Measurements from ENCODE around the gene CD48.

CD48 gene

GRCh38 chr1:160679893-160680292 is 31.7 kb downstream of the CD48 start:
- H3K9me2 ChIP-seq (replicated peaks; ENCODE audit: low read depth, low read length), result no peaks in the 10 kb centered on the region
- TF ChIP-seq EZH2phosphoT487 (IDR thresholded peaks at IDR 0.05; ENCODE audit: borderline replicate concordance), result no peak
- TF ChIP-seq CTCF (conservative IDR thresholded peaks at IDR 0.05; ENCODE audit: low read length), result no peak
- peaks cover 28% of the 10 kb centered on the region for H3K4me1 ChIP-seq (ENCODE audit: insufficient read depth, low read length, poor library complexity, severe bottlenecking)
- H3K9me3 ChIP-seq (ENCODE audit: insufficient read depth, low read depth, low read length), result no peaks in the 10 kb centered on the region
- H4K20me1 ChIP-seq (ENCODE audit: insufficient read depth, low read length, poor library complexity, severe bottlenecking), result no peaks in the 10 kb centered on the region
- H3K79me2 ChIP-seq (ENCODE audit: insufficient read depth, low read length), result no peaks in the 10 kb centered on the region
- H2AFZ ChIP-seq (ENCODE audit: low read length), result no peak overlapping the region
- H3F3A ChIP-seq (ENCODE audit: low read depth), result peaks cover 9% of the 10 kb centered on the region; the same call in 1 of the 2 replicates
- no peak overlapping the region for H3K9ac ChIP-seq (ENCODE audit: low read depth, low read length, poor library complexity, severe bottlenecking)
- H3K27me3 ChIP-seq (ENCODE audit: insufficient read depth, low read length, poor library complexity, severe bottlenecking), result no peaks in the 10 kb centered on the region
- peaks cover 14% of the 10 kb centered on the region; the same call in 1 of the 2 replicates for H3K36me3 ChIP-seq (ENCODE audit: insufficient read depth, low read length)
- no peak overlapping the region for H3K4me3 ChIP-seq (ENCODE audit: low read length, poor library complexity, severe bottlenecking)
- H3K4me2 ChIP-seq (ENCODE audit: low read depth, low read length, poor library complexity, severe bottlenecking), result no peak overlapping the region

GRCh38 chr1:160676869-160677597 is 34.6 kb downstream of the CD48 start:
- Histone ChIP-seq H3K9me3 (ENCODE audit: insufficient read depth, low read depth, low read length) (no peaks in the 10 kb centered on the region), H3K9me2 (replicated peaks; ENCODE audit: low read depth, low read length) (no peaks in the 10 kb centered on the region), H3K4me2 (ENCODE audit: low read depth, low read length, poor library complexity, severe bottlenecking) (no peak overlapping the region), H2AFZ (ENCODE audit: low read length) (no peak overlapping the region), H3F3A (ENCODE audit: low read depth) (no peaks in the 10 kb centered on the region), H3K9ac (ENCODE audit: low read depth, low read length, poor library complexity, severe bottlenecking) (no peak overlapping the region), H3K36me3 (ENCODE audit: insufficient read depth, low read length) (peaks cover 14% of the 10 kb centered on the region; the same call in 1 of the 2 replicates), H3K79me2 (ENCODE audit: insufficient read depth, low read length) (no peaks in the 10 kb centered on the region), H4K20me1 (ENCODE audit: insufficient read depth, low read length, poor library complexity, severe bottlenecking) (no peaks in the 10 kb centered on the region), H3K27me3 (ENCODE audit: insufficient read depth, low read length, poor library complexity, severe bottlenecking) (no peaks in the 10 kb centered on the region), H3K4me3 (ENCODE audit: low read length, poor library complexity, severe bottlenecking) (no peak overlapping the region), H3K4me1 (ENCODE audit: insufficient read depth, low read length, poor library complexity, severe bottlenecking) (peaks cover 24% of the 10 kb centered on the region)
- TF ChIP-seq CTCF (conservative IDR thresholded peaks at IDR 0.05; ENCODE audit: low read length), result no peak

GRCh38 chr1:160675641-160676410 is 35.8 kb downstream of the CD48 start:
- no peak overlapping the region for H3K9ac ChIP-seq (ENCODE audit: low read depth, low read length, poor library complexity, severe bottlenecking)
- H4K20me1 ChIP-seq (ENCODE audit: insufficient read depth, low read length, poor library complexity, severe bottlenecking), result no peaks in the 10 kb centered on the region
- TF ChIP-seq EZH2phosphoT487 (IDR thresholded peaks at IDR 0.05; ENCODE audit: borderline replicate concordance), result no peak
- TF ChIP-seq CTCF (conservative IDR thresholded peaks at IDR 0.05; ENCODE audit: low read length), result peak; percentile 95
- H3K79me2 ChIP-seq (ENCODE audit: insufficient read depth, low read length), result no peaks in the 10 kb centered on the region
- H3F3A ChIP-seq (ENCODE audit: low read depth), result no peaks in the 10 kb centered on the region
- H2AFZ ChIP-seq (ENCODE audit: low read length), result no peak overlapping the region
- no peaks in the 10 kb centered on the region for H3K9me3 ChIP-seq (ENCODE audit: insufficient read depth, low read depth, low read length)
- no peaks in the 10 kb centered on the region for H3K27me3 ChIP-seq (ENCODE audit: insufficient read depth, low read length, poor library complexity, severe bottlenecking)
- H3K36me3 ChIP-seq (ENCODE audit: insufficient read depth, low read length), result peaks cover 9% of the 10 kb centered on the region; the same call in 1 of the 2 replicates
- H3K9me2 ChIP-seq (replicated peaks; ENCODE audit: low read depth, low read length), result no peaks in the 10 kb centered on the region
- H3K4me2 ChIP-seq (ENCODE audit: low read depth, low read length, poor library complexity, severe bottlenecking), result no peak overlapping the region
- no peak overlapping the region for H3K4me3 ChIP-seq (ENCODE audit: low read length, poor library complexity, severe bottlenecking)
- peaks cover 24% of the 10 kb centered on the region for H3K4me1 ChIP-seq (ENCODE audit: insufficient read depth, low read length, poor library complexity, severe bottlenecking)
